H1 (cell line): Measurements from ENCODE around the gene MGMT. TPM values are rescaled to one million over a fixed set of nuclear protein-coding genes. Genes with fewer than 3 reads are reported as not detected.
A peak's percentile ranks its signal among the peaks of the same experiment; 100 is the strongest.

Experiments used
- CTCF ChIA-PET: fragments of 300-600 bp; sonication (Branson Sonifier 250); formaldehyde crosslinking; loops from one replicate; lab custom pipeline; 2021; ENCODE audit not compliant: partially characterized antibody; lab: Charles Lee
- POLR2A ChIA-PET: fragments of 300-600 bp; sonication (Branson Sonifier 250); formaldehyde crosslinking; loops from one replicate; lab custom pipeline; 2021; ENCODE audit warnings: inconsistent platforms; ENCODE audit not compliant: partially characterized antibody; lab: Charles Lee
- DNase-seq, 2 experiments: peaks; one replicate each; pipeline versions ENCODE4 v3.0.0 to v3.0.0-alpha.2; 2010 to 2022; ENCODE audit warnings: low spot score in 2 of 2, low read depth in 1 of 2, mixed read lengths in 1 of 2
- FAIRE-seq: peaks from 2 replicates; lab custom pipeline; 2011; peaks lifted over from hg19 to GRCh38; lab: Jason Lieb, UNC
- H2AFZ ChIP-seq: 2 replicates; pipeline ENCODE4 v1.8.1; 2012; ENCODE audit warnings: low read length, inconsistent platforms
- H2AK5ac ChIP-seq: 2 replicates; pipeline ENCODE4 v1.6.1; 2013; ENCODE audit warnings: low read depth, low read length
- H2BK120ac ChIP-seq: replicated peaks from 2 replicates; pipeline ENCODE3; 2013; ENCODE audit warnings: low read depth, low read length, inconsistent platforms
- H2BK12ac ChIP-seq: 2 replicates; pipeline ENCODE4 v1.6.1; 2013; ENCODE audit warnings: low read depth, low read length
- H2BK15ac ChIP-seq: 2 replicates; pipeline ENCODE4 v1.6.1; 2013; ENCODE audit warnings: low read length
- H2BK20ac ChIP-seq: 2 replicates; pipeline ENCODE4 v1.6.1; 2013; ENCODE audit warnings: low read length
- H2BK5ac ChIP-seq: 2 replicates; pipeline ENCODE4 v1.6.1; 2013; ENCODE audit warnings: low read depth, low read length
- H3K14ac ChIP-seq: 2 replicates; pipeline ENCODE4 v1.6.1; 2013; ENCODE audit warnings: inconsistent platforms; ENCODE audit not compliant: insufficient read length
- H3K18ac ChIP-seq: 2 replicates; pipeline ENCODE4 v1.6.1; 2013; ENCODE audit warnings: low read length; ENCODE audit errors: extremely low read depth
- H3K23ac ChIP-seq: 2 replicates; pipeline ENCODE4 v1.6.1; 2013; ENCODE audit warnings: inconsistent platforms; ENCODE audit not compliant: insufficient read length
- H3K23me2 ChIP-seq: 2 replicates; pipeline ENCODE4 v1.6.1; 2013; ENCODE audit warnings: low read depth, low read length
- H3K27ac ChIP-seq: 2 replicates; pipeline ENCODE4 v1.6.1; 2011; ENCODE audit warnings: low read depth, low read length, inconsistent platforms
- H3K27me3 ChIP-seq, 4 experiments: replicated peaks in 1 of 4; 1 replicate in 1 of 4; 2 replicates in 3 of 4; pipeline versions ENCODE4 v1.6.1 to v1.8.1; 2011 to 2013; ENCODE audit warnings: low read length in 3 of 4, mild to moderate bottlenecking in 3 of 4, inconsistent platforms in 2 of 4, mixed read lengths in 2 of 4, moderate library complexity in 1 of 4; ENCODE audit not compliant: control insufficient read depth in 3 of 4, insufficient read depth in 3 of 4; ENCODE audit errors: extremely low read depth in 1 of 4
- H3K36me3 ChIP-seq, 4 experiments: 2 replicates each; pipeline versions ENCODE4 v1.6.1 to v1.8.1; 2011 to 2013; ENCODE audit warnings: mild to moderate bottlenecking in 4 of 4, low read length in 3 of 4, moderate library complexity in 2 of 4, control low read depth in 1 of 4, inconsistent platforms in 1 of 4; ENCODE audit not compliant: insufficient read depth in 4 of 4, control insufficient read depth in 2 of 4
- H3K4ac ChIP-seq: replicated peaks from 2 replicates; pipeline ENCODE3; 2013; ENCODE audit warnings: low read length, low read depth, mixed read lengths, inconsistent platforms; ENCODE audit not compliant: insufficient read length
- H3K4me1 ChIP-seq, 4 experiments: replicated peaks in 1 of 4; 1 replicate in 1 of 4; 2 replicates in 3 of 4; pipeline versions ENCODE4 v1.6.1 to v1.8.1; 2011 to 2013; ENCODE audit warnings: low read length in 3 of 4, inconsistent platforms in 2 of 4, mixed read lengths in 1 of 4; ENCODE audit not compliant: insufficient read depth in 4 of 4, control insufficient read depth in 3 of 4
- H3K4me2 ChIP-seq, 2 experiments: 2 replicates each; pipeline versions ENCODE4 v1.6.1 to v1.8.1; 2011 to 2013; ENCODE audit warnings: low read depth in 2 of 2, low read length in 2 of 2, control low read depth in 1 of 2, inconsistent platforms in 1 of 2, mild to moderate bottlenecking in 1 of 2; ENCODE audit not compliant: insufficient read depth in 1 of 2
- H3K4me3 ChIP-seq, 4 experiments: fragments of 200-600, 300-600 bp in 1 of 4; sonication (generic), shearing (Covaris generic), sonication (Bioruptor Twin) in 1 of 4; 2 replicates each; pipeline versions ENCODE4 v1.5.1 to v1.8.1; 2011 to 2016; ENCODE audit warnings: low read length in 4 of 4, low read depth in 3 of 4, control low read depth in 2 of 4, inconsistent platforms in 2 of 4, mild to moderate bottlenecking in 2 of 4, mixed read lengths in 1 of 4, moderate library complexity in 1 of 4; ENCODE audit not compliant: insufficient read depth in 2 of 4; ENCODE audit errors: extremely low read depth in 1 of 4
- H3K56ac ChIP-seq: replicated peaks from 2 replicates; pipeline ENCODE3; 2013; ENCODE audit warnings: low read depth, mild to moderate bottlenecking, mixed read lengths, low read length, inconsistent platforms; ENCODE audit not compliant: insufficient read length
- H3K79me1 ChIP-seq: 2 replicates; pipeline ENCODE4 v1.6.1; 2013; ENCODE audit warnings: low read depth, low read length, control low read depth
- H3K79me2 ChIP-seq, 2 experiments: 2 replicates each; pipeline versions ENCODE4 v1.6.1 to v1.8.1; 2012 to 2013; ENCODE audit warnings: low read length in 2 of 2, mild to moderate bottlenecking in 2 of 2, inconsistent platforms in 1 of 2; ENCODE audit not compliant: insufficient read depth in 2 of 2, control insufficient read depth in 1 of 2
- H3K9ac ChIP-seq, 4 experiments: replicated peaks in 1 of 4; 1 replicate in 1 of 4; 2 replicates in 3 of 4; pipeline versions ENCODE4 v1.6.1 to v1.8.1; 2011 to 2013; ENCODE audit warnings: low read depth in 3 of 4, low read length in 3 of 4, control low read depth in 2 of 4, mild to moderate bottlenecking in 2 of 4, moderate library complexity in 2 of 4, inconsistent platforms in 1 of 4; ENCODE audit errors: extremely low read depth in 1 of 4
- H3K9me3 ChIP-seq, 2 experiments: 2 replicates each; pipeline versions ENCODE4 v1.6.1 to v1.8.1; 2012 to 2013; ENCODE audit warnings: mild to moderate bottlenecking in 2 of 2, moderate library complexity in 2 of 2, control low read depth in 1 of 2, inconsistent platforms in 1 of 2, low read depth in 1 of 2, low read length in 1 of 2, mixed read lengths in 1 of 2; ENCODE audit not compliant: insufficient read depth in 2 of 2
- H4K20me1 ChIP-seq, 2 experiments: replicated peaks in 1 of 2; 2 replicates each; pipeline versions ENCODE3 to v1.8.1; 2011 to 2013; ENCODE audit warnings: inconsistent platforms in 2 of 2, low read length in 2 of 2, mild to moderate bottlenecking in 1 of 2; ENCODE audit not compliant: insufficient read depth in 2 of 2, control insufficient read depth in 1 of 2
- H4K5ac ChIP-seq: 2 replicates; pipeline ENCODE4 v1.6.1; 2013; ENCODE audit warnings: low read length, low read depth, mixed read lengths, inconsistent platforms; ENCODE audit not compliant: insufficient read length
- H4K8ac ChIP-seq: 2 replicates; pipeline ENCODE4 v1.8.0; 2013; ENCODE audit warnings: mild to moderate bottlenecking, moderate library complexity, low read length, inconsistent platforms; ENCODE audit not compliant: insufficient read depth; ENCODE audit errors: extremely low read depth
- H4K91ac ChIP-seq: replicated peaks from 2 replicates; pipeline ENCODE3; 2013; ENCODE audit warnings: low read length, mixed read lengths, inconsistent platforms; ENCODE audit not compliant: insufficient read length
- CHD2 ChIP-seq: IDR thresholded peaks from 2 replicates; pipeline ENCODE4 v1.6.1; 2012; ENCODE audit warnings: low read length, improper control_type of control experiment
- RAD21 ChIP-seq, 2 experiments: IDR thresholded peaks in 1 of 2; conservative IDR thresholded peaks in 1 of 2; 2 replicates each; pipeline ENCODE4 v1.6.1; 2011; ENCODE audit warnings: low read depth in 2 of 2, low read length in 2 of 2, improper control_type of control experiment in 1 of 2, inconsistent platforms in 1 of 2, mild to moderate bottlenecking in 1 of 2, moderate library complexity in 1 of 2
- WGBS, 2 experiments: shearing (Covaris generic) in 1 of 2; methylation state at CpG; one replicate each; pipeline versions ENCODE4 v1.1.6 to v1.1.7; 2013 to 2015; ENCODE audit warnings: low lambda C conversion rate in 2 of 2, mixed read lengths in 2 of 2, inconsistent platforms in 1 of 2, low coverage in 1 of 2, missing lambda C conversion rate in 1 of 2; ENCODE audit not compliant: insufficient replicate concordance in 2 of 2, insufficient coverage in 1 of 2, insufficient read length in 1 of 2; ENCODE audit errors: extremely low coverage in 1 of 2, missing lambda C conversion rate in 1 of 2; 5-methylcytosine and 5-hydroxymethylcytosine counted together
- polyA plus RNA-seq, 7 experiments: library from polyadenylated mRNA; depleted of rRNA in 3 of 7; stranded (reverse) in 5 of 7; unstranded in 2 of 7; fragments of >200 nt in 5 of 7; fragments of 200-250 nt in 2 of 7; gene quantifications; 1 replicate in 5 of 7; 2 replicates in 1 of 7; 4 replicates in 1 of 7; pipeline versions ENCODE4 v1.2.1 to v1.2.3, GENCODE V29; 2011 to 2013; ENCODE audit warnings: missing spikeins in 2 of 7, mixed read lengths in 2 of 7
- total RNA-seq: library from RNA; stranded (reverse); fragmentation: NEBNext Ultra II Directional; extraction: Animal tissue kit (Norgen Biotek cat#: 25700); gene quantifications from 2 replicates; pipeline ENCODE4 v1.2.1, GENCODE V29; 2021

The MGMT gene
- total and polyA plus RNA-seq, 2 of the 8 experiments (the other 6 are each of a cell fraction or from before 2014, with no cell fraction given), result 9.9 to 10.7 TPM

GRCh38 chr10:129673292-129673691 lies 206.3 kb downstream of the MGMT start:
- H3K9me3 ChIP-seq, result peaks cover 0 to 7% of the 10 kb centered on the region in 2 experiments; a peak in 1 of 4 replicates
- H2AK5ac ChIP-seq, result no peak overlapping the region
- WGBS, 2 experiments, result 93% methylated on average over 4 of the region's 4 CpGs; no CpG with 5 or more reads in 1 of the 2 experiments
- FAIRE-seq (no peak), DNase-seq (no peak)
- H3K4ac ChIP-seq, result no peak overlapping the region
- H2BK12ac ChIP-seq, result no peak overlapping the region
- H3K27me3 ChIP-seq, result no peaks in the 10 kb centered on the region
- no peak overlapping the region for H2BK5ac ChIP-seq
- TF ChIP-seq CHD2 (no peak), RAD21 (IDR thresholded peaks at IDR 0.05 in 1 of 2, conservative IDR thresholded peaks at IDR 0.05 in 1 of 2; ENCODE audit: low read depth in 2 of 2, low read length in 2 of 2) (peak; percentile 31 to 40; a peak in 3 of 4 replicates)
- H3K4me1 ChIP-seq, result no peaks in the 10 kb centered on the region
- H4K20me1 ChIP-seq, result no peaks in the 10 kb centered on the region
- no peak overlapping the region for H3K4me2 ChIP-seq
- no peak overlapping the region for H3K14ac ChIP-seq
- no peak overlapping the region for H3K9ac ChIP-seq
- H2BK120ac ChIP-seq, result no peak overlapping the region
- no peak overlapping the region for H2AFZ ChIP-seq
- H3K56ac ChIP-seq, result no peak overlapping the region
- POLR2A ChIA-PET, result no interaction called here
- H2BK15ac ChIP-seq, result no peak overlapping the region
- no peak overlapping the region for H3K18ac ChIP-seq
- CTCF ChIA-PET, result interaction anchor here (0.6 to 4.6 kb wide), 8 partner anchors 9 to 642 kb away, joined by 3 to 32 read pairs (median 3); no protein-coding TSS in a partner anchor
- no peak overlapping the region for H4K5ac ChIP-seq
- no peak overlapping the region for H3K23ac ChIP-seq
- no peak overlapping the region for H4K8ac ChIP-seq
- H3K23me2 ChIP-seq, result no peaks in the 10 kb centered on the region
- no peak overlapping the region for H3K27ac ChIP-seq
- no peaks in the 10 kb centered on the region for H3K79me2 ChIP-seq
- H3K4me3 ChIP-seq, result no peak overlapping the region
- H2BK20ac ChIP-seq, result no peak overlapping the region
- H3K79me1 ChIP-seq, result no peaks in the 10 kb centered on the region
- no peak overlapping the region for H4K91ac ChIP-seq
- H3K36me3 ChIP-seq, result no peaks in the 10 kb centered on the region
